ENCODE results near the gene STXBP1.

STXBP1 gene

DNA sequence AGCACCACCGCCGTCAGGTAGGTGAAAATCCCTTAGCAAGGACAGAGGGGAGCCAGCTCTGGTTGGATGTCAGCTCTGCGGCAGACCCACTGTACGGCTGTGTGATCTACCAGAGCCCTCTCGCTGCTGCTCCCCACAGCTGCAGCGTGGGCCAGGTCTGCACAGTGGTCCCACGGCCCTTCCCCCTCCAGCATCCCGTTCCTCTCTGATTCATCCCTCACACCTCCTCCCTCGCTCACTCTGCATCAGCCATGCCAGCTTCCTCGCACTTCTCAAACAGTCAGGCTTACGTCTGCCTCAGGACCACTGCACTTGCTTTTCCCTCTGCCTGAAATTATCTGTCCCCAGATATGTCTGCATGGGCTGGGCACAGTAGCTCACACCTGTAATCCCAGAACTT is 68.1 kb downstream of the STXBP1 start:
- no peak overlapping the region for H3K4me3 ChIP-seq (ENCODE audit: control insufficient read depth, low read depth, low read length)
- no peak for DNase-seq (ENCODE audit: low read depth)
- TF ChIP-seq, protein P1, sequence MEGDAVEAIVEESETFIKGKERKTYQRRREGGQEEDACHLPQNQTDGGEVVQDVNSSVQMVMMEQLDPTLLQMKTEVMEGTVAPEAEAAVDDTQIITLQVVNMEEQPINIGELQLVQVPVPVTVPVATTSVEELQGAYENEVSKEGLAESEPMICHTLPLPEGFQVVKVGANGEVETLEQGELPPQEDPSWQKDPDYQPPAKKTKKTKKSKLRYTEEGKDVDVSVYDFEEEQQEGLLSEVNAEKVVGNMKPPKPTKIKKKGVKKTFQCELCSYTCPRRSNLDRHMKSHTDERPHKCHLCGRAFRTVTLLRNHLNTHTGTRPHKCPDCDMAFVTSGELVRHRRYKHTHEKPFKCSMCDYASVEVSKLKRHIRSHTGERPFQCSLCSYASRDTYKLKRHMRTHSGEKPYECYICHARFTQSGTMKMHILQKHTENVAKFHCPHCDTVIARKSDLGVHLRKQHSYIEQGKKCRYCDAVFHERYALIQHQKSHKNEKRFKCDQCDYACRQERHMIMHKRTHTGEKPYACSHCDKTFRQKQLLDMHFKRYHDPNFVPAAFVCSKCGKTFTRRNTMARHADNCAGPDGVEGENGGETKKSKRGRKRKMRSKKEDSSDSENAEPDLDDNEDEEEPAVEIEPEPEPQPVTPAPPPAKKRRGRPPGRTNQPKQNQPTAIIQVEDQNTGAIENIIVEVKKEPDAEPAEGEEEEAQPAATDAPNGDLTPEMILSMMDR (conservative IDR thresholded peaks at IDR 0.05; ENCODE audit: control insufficient read depth, insufficient read depth, low read depth, low read length) = no peak

DNA sequence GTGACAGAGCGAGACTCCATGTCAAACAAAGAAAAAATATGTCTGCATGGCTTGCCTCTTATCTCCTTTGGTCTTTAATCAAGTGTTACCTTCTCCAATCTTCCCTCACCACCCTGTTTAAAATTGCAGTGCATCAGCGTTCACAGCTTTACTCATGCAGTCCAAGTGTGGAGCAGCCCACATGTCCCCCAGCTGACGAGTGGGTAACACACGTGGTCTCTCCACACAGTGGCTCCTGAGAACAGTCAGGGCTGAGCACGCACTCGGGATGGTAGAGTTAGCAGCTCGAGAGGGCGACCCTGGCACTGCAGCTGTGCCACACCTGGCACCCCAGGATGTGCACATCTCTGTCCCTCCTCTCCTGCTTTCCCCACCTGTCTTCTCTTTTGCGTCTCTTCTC is 68.8 kb downstream of the STXBP1 start:
- no peak for DNase-seq (ENCODE audit: low read depth)
- TF ChIP-seq, protein P1 (conservative IDR thresholded peaks at IDR 0.05; ENCODE audit: control insufficient read depth, insufficient read depth, low read depth, low read length) = no peak
- no peak overlapping the region for H3K4me3 ChIP-seq (ENCODE audit: control insufficient read depth, low read depth, low read length)

DNA sequence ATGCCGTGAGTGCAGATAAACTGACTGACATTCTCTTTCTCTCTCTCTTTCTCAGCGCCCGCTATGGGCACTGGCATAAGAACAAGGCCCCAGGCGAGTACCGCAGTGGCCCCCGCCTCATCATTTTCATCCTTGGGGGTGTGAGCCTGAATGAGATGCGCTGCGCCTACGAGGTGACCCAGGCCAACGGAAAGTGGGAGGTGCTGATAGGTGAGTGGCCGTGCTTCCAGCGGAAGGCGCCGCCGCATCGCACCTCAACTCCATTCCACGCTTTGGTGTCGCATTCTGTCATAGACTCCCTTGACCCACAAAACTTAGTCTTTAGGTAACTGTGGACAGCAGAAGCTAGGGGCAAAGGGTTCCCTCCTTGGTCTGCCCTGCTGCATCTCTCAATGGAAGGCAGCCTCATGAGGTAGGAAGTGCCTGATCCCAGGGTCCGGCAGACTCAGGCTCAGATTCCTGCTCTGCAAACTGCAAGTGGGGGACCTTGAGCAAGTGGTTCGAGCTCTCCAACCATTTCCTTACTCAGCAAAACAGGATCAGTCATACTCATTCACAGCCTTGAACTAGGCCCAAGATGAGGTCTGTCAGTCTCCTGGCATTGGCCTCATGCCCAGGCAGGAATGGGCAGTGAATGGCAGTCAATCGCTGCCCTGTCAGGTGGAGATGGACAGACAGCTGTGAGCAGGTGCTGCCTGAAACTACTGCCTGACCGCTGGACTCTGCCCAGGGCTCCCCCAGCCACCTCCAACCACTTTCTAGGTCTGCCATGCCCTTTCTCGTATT is 70.5 kb downstream of the STXBP1 start:
- TF ChIP-seq, protein P1 (conservative IDR thresholded peaks at IDR 0.05; ENCODE audit: control insufficient read depth, insufficient read depth, low read depth, low read length) = no peak
- H3K4me3 ChIP-seq (ENCODE audit: control insufficient read depth, low read depth, low read length) = no peak overlapping the region
- DNase-seq (ENCODE audit: low read depth) = no peak

DNA sequence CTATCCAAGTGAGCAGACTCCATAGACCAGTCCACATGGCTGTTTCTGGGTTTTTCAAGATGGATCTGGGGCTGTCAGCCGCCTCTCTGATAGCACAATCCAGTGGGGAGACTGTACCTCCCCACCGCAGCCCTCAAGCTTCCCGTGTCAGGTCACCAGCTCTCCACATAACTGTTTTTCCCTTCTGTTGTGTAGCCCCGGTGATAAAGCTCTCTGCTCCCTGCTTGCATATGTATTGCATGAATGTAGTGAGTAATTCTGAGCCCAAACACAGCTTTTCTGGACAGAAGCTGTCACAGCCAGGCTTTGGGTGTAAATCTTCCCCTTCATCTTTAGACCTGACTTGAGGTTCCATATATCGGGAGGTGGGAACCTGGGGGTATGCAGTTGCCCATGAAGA is 71.6 kb downstream of the STXBP1 start:
- peak; percentile 16 for DNase-seq (ENCODE audit: low read depth)
- TF ChIP-seq, protein P1 (conservative IDR thresholded peaks at IDR 0.05; ENCODE audit: control insufficient read depth, insufficient read depth, low read depth, low read length) = no peak
- no peak overlapping the region for H3K4me3 ChIP-seq (ENCODE audit: control insufficient read depth, low read depth, low read length)

DNA sequence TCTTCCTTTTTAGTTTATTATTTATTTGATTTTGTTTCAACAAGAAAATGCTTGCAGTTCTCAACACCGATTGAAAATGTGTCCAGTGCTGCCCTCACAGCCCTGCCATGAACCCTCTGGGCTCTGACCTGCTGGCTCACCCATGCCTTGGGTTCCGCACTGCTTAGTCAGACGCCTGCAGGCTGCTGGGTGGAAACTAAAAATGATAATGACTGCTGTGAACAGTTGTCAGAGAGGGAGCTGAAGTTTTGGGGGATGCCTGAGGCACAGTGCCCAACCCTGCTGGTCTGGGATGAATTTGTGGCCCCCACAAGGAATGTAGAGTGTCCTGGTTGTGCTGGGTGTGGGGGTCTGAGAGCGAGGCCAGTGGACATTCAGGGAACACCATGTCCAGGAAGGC is 72.5 kb downstream of the STXBP1 start:
- TF ChIP-seq, protein P1 (conservative IDR thresholded peaks at IDR 0.05; ENCODE audit: control insufficient read depth, insufficient read depth, low read depth, low read length) = no peak
- no peak overlapping the region for H3K4me3 ChIP-seq (ENCODE audit: control insufficient read depth, low read depth, low read length)
- DNase-seq (ENCODE audit: low read depth) = peak; percentile 15

DNA sequence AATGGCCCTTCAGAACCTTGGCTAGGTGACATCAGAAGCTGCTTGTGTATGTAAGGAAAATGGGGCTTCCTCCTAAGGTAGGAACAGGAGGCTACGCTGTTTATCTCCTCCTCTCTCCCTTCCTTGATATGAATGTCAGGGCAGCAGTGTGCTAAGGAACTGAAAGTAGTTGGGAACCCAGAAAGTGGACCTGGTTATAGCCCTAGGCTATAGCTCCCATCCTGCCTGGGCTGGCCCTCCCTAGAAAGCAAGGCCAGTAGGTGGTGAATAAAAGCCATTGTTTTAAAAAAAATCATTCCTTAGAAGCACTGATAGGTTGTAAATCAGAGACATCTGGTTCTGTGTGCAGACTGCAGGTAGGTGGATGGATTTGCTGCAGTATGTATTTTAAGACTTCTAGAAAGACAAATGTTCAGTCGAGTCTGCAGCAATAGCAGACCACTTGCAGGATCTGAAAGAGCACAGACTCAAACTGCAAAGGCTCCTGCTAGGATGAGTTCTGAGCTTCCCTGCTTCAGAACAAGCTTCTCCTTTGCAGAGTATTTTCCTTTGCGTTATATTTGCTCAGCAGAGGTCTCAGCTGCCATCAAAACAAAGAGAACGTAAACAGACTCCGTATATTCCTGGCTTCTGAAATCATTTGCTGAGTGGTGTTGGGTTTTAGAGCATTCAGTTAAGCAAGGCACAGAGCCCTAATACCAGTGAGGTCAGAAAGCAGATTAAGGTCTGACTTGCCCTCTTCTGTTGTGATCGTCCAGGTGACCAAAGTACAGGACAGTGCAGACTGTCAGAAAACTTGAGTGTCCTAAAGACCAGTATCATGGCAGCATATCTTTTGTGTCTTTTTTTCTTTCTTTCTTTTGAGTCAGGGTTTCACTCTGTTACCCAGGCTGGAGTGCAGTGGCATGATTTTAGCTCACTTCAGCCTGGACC is 74.7 kb downstream of the STXBP1 start:
- no peak overlapping the region for H3K4me3 ChIP-seq (ENCODE audit: control insufficient read depth, low read depth, low read length)
- no peak for DNase-seq (ENCODE audit: low read depth)
- TF ChIP-seq, protein P1 (conservative IDR thresholded peaks at IDR 0.05; ENCODE audit: control insufficient read depth, insufficient read depth, low read depth, low read length) = no peak
